ENCODE data around the gene GUCY2C.

GUCY2C gene

GRCh38 chr12:14577344-14577743 lies 119.1 kb downstream of the GUCY2C start:
- DNase-seq (ENCODE audit: extremely low spot score, insufficient read length, low read depth) (no peak), FAIRE-seq (peak; percentile 53)

DNA sequence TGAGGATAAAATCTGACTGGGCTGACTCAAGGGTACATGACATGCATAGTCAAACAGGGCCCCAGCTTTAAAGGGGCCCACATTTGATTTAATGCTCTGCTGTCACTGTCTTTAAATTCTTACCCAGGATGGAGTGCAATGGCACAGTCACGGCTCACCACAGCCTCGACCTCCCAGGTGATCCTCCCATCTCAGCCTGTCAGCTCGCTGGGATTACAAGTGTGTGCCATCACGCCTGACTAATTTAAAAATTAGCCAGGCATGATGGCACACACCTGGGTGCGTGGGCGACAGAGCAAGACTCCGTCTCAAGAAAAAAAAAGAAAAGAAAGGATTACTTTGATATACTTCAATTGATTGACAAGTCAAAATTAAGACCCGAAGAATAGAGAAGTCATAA lies 119.5 kb downstream of the GUCY2C start:
- FAIRE-seq (no peak), DNase-seq (ENCODE audit: extremely low spot score, insufficient read length, low read depth) (no peak)

DNA sequence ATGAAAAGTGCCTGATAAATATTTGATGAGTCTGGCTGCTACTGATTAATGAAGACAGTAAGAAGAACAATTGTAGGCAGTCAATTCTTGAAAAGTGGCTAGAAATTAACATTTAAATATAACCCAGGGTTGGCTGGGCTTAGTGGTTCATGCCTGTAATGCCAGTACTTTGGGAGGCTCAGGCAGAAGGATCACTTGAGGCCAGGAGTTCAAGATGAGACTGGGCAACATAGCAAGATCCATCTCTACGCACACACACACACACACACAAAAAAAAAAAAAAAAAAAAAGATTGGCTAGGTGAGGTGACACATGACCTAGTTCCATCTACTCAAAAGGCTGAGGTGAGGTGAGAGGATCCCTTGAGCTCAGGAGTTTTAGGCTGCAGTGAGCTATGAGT lies 120.8 kb downstream of the GUCY2C start:
- DNase-seq (ENCODE audit: extremely low spot score, insufficient read length, low read depth): no peak

GRCh38 chr12:14573118-14573517 lies 123.3 kb downstream of the GUCY2C start:
- no peak for FAIRE-seq
- no peak for DNase-seq (ENCODE audit: extremely low spot score, insufficient read length, low read depth)

More for the DNA sequence above, 120.8 kb downstream of the GUCY2C start:
- no peak for FAIRE-seq

DNA sequence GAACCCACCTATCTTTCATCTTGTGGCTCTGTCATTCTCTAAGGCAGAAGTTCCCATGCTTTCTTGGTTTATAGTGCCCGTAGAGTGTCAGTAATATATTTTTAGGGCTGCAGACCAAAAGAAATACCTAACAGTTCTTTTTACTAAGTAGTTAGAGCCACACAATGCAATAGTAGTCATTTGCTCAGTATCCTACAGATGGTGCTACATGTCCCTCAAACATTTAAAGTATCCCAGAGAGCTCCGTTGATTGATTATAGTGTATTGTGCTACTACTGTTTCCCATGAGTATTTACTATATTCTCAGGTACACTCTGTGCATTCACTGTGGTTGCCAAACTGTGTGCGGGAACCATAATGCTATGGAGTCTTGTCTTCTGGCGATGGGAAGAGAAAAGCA lies 124.0 kb downstream of the GUCY2C start:
- DNase-seq (ENCODE audit: extremely low spot score, insufficient read length, low read depth) (no peak), FAIRE-seq (no peak)

GRCh38 chr12:14571779-14572178 lies 124.6 kb downstream of the GUCY2C start:
- no peak for FAIRE-seq
- no peak for DNase-seq (ENCODE audit: extremely low spot score, insufficient read length, low read depth)

DNA sequence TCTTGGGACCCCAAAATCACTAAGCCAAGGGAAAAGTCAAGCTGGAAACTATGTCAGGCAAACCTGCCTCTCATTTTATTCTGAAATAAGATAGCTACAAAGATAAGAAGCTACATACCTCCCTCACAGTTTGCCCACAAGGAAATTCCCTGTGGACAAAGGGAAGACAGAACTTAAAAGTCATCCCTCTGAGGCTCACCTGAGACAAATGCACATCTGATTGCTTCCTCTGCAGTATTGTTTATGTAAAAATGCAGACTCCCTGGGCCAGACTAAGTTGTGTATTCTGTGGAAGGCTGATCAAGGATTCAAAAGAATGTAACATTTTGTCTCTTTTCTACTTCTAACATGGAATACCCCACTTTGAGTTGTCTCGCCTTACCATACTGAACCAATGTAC lies 126.2 kb downstream of the GUCY2C start:
- DNase-seq (ENCODE audit: extremely low spot score, insufficient read length, low read depth) (no peak), FAIRE-seq (no peak)

GRCh38 chr12:14567351-14568162 lies 128.8 kb downstream of the GUCY2C start, which contains the start of gene PLBD1:
Gene PLBD1 (minus strand): TSS chr12:14567883. CDS start chr12:14567696, 187 bp downstream.
- no peak for DNase-seq (ENCODE audit: extremely low spot score, insufficient read length, low read depth)

DNA sequence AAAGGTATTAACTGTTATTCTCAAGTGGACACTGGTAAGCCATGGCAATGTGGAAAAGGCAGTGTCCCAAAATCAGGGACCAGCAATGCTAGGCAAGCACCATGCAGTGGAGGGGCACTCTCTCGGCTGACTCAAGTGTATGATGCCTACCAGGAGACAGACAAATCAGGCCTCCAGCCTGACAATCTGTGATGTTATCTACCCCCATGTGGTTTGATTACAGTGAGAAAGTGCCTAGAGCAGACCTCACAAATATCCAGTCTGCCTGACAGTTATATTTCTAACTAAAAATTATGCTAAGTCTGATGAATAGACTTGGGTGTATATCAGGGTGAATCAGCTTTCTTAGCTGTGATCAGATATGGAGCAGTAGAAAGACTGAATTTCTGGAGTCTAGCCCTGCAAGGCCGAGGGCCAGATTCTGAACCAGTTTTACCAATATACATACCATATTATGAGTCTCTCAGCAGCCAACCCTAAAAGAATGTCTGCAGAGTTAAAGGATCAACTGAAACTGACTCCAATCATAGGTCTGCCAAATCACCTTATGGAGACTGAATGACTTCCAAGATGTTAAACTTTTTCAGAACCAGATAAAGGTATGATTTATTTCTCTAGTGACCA lies 132.0 kb downstream of the GUCY2C start:
- FAIRE-seq (no peak), DNase-seq (ENCODE audit: extremely low spot score, insufficient read length, low read depth) (no peak)

More at GRCh38 chr12:14567351-14568162, 128.8 kb downstream of the GUCY2C start, which contains the start of gene PLBD1:
- FAIRE-seq: no peak

DNA sequence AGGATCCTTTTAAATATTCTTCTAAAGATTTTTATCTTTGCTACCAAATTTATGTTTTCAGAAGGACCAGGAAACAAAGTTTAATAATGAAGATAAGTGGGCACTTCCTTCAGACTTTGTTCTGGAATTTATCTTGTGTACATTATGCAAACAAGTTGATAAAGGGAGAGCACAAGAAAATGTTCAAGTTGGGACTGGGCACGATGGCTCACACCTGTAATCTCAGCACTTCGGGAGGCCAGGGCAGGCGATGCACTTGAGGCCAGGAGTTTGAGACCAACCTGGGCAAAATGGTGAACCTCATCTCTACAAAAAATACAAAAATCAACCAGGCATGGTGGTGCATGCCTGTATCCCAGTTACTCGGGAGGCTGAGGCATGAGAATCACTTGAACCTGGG lies 133.4 kb downstream of the GUCY2C start:
- FAIRE-seq: no peak
- no peak for DNase-seq (ENCODE audit: extremely low spot score, insufficient read length, low read depth)

Data from GM18507 (cell line).